GM18867 (cell line): ENCODE results near the gene HINT3.
"Not testable (repeated sequence)": the region's sequence is repeated elsewhere in the genome, so short reads cannot be mapped to it uniquely, and the experiment has no call there.

ENCODE experiments used
- ATAC-seq: cut with Tn5 transposase; IDR thresholded peaks from one replicate; pipeline ENCODE4 v1.9.1; 2021; ENCODE audit warnings: mild to moderate bottlenecking, moderate library complexity; ENCODE audit not compliant: unreplicated experiment

HINT3 gene

GRCh38 chr6:125956506-125957390 is at the start of gene HINT3:
TSS of gene HINT3 (plus strand) at chr6:125956770. CDS start at chr6:125956978, 208 bp downstream.
- peak; percentile 94 for ATAC-seq

- peak; percentile 99 for ATAC-seq
Observed at GRCh38 chr6:125910527-125910926, 46.0 kb upstream of the HINT3 start.

GRCh38 chr6:125911051-125911451 is 45.5 kb upstream of the HINT3 start:
- not testable (repeated sequence) for ATAC-seq

GRCh38 chr6:125912430-125912829 is 44.1 kb upstream of the HINT3 start:
- ATAC-seq = not testable (repeated sequence)

DNA sequence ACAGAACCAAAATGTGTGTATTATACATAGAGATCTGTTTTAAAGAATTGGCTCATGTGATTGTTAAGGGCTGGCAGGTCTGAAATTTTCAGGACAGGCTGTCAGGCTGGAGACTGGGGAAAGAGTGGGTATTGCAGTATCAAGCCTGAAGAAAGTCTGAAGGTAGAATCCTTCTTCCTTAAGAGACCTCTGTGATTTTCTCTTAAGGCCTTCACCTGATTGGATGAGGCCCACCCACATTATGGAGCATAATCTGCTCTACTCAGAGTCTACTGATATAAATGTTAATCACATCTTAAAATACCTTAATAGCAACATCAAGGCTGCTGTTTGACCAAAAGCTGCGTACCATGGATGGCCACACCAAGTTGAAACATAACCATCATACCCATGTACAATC is 43.4 kb upstream of the HINT3 start:
- ATAC-seq = no peak

DNA sequence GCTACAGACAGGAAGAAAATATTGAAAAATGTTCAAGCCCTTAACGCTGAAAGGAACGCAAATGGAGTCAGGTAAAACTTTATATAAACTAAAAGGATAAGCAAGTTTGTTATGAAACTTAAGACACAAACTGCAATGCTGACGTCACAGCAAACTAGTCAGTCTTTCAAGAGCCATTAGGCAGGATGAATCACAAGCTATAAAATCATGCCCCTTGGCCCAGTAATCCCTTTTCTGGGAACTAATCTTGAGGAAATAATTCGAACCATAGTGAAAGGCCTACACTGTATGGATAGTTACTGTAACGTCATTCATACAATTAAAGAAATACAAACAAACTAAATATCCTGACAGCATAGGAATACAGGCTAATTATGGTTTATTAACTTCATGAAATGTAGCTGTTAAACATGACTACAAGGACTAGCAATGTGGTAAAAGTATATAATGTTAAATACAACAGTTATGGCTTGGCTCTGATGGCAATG is 42.7 kb upstream of the HINT3 start:
- no peak for ATAC-seq

- no peak for ATAC-seq
Observed at GRCh38 chr6:125918230-125918629, 38.3 kb upstream of the HINT3 start.

DNA sequence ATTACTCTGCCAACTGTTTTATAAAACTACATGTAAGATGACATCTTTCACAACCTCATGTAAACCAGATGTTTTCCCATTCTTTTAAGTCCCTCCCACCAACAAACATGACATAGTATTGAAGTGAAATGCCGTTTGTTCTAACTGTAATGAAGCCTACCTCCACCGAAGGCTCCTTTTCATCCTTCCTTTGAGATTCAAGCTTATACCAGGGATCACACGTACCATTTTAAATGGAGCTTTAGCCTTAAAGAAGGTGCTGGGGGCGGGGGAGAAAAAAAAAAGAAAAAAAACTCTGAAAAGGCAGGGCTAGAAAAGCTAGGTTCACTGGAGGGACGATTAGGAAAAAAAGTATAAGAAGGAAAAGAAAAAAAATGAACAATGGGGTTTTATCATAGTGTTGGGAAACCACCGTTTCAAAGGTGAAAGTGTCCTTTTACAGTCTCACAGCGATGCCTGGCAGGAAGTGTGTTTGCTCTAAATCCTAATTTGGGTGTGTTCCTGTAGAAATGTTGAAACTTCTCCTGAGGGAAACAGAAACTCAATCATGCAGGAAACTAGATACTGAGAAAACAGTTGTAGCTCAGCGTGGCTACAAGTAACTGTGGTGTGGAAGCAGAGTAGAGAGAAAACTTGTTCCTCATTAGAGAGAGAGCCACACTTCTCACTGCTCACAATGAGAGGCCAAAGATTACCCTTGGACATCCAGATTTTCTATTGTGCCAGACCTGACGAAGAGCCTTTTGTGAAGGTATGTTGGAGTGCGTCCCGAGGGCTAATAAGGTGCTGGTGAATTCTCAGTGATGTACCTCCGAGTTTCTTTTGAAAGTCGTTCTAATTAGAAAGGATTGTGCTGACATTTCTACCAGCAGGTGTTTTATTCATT is 37.6 kb upstream of the HINT3 start:
- peak; percentile 96 for ATAC-seq

DNA sequence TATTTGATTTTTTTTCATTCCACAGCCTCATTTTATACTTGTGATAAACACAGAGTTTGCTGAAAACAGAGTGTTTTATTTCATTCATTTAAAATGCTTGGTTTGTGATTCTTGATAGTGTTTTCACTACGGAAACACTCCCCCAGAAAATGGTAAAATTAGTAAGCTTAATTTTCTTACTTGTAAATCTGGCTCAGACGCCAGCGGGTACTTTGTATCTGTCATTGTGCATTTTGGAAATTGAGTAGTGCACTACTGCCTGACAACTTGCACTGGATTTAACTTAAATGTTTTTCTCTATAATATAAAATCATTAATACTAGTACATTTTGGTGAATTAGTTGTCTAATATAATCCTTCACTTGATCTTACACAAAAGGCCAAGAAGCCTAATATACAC is 37.0 kb upstream of the HINT3 start:
- no peak for ATAC-seq

- no peak for ATAC-seq
Observed at GRCh38 chr6:125922322-125922860, 34.2 kb upstream of the HINT3 start.

GRCh38 chr6:125923366-125923877 is 33.1 kb upstream of the HINT3 start:
- no peak for ATAC-seq

DNA sequence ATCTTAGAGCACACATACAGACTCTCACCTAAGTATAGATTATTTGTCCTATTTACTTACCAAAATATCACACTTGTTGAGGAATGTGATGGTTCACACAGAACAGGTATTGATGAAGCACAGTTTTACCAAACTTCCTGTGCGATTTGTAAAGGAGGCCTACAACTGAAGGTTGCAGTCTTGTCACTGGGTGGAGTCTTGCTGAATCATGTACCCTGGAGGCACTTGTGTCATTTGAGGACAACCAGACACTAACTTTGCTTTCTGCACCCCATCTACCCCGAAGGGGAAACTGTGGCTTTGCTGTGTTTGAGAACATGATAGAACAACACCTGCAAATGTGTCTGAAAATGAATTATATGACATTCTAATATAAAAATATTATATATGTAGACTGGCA is 32.4 kb upstream of the HINT3 start:
- no peak for ATAC-seq

- ATAC-seq = no peak
Observed at GRCh38 chr6:125924697-125925358, 31.7 kb upstream of the HINT3 start.

DNA sequence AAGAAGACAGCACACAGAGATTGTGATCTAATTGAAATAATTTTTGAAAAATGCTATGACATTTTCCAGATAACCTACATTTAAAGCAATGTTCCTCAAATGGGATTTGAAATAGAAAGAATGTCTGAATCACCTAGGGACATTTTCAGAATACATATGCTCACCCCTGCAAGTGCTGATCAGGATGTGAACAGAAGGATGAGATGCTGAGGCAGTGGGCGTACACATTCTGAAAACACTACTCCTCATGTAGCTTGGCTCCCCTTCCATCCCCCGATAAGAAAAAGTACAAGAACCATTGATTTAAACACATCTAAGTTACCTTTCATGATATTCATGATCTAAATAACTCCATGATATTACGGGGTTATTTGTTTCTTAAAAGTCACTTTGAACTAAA is 29.9 kb upstream of the HINT3 start:
- no peak for ATAC-seq

DNA sequence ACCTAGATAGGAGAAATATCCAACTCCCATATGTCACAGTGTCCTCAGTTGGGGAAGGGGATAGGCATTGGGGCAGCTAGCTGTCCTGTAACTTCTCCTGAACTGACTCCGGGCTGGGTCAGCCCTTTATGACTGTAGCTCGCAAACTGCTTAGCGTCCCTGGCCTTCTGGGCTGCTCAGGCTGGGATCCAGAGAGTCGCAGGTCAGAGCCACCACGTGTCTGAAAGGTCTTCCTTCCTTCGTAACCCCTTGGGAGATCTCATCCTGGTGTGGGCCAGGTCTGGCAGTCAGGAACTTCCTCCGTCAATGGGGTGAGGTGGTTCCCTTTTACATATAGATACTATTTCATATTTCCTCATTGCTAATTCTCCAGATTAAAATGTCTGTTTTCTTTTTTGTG is 28.8 kb upstream of the HINT3 start:
- no peak for ATAC-seq

- no peak for ATAC-seq
Observed at GRCh38 chr6:125930765-125931418, 25.7 kb upstream of the HINT3 start.

DNA sequence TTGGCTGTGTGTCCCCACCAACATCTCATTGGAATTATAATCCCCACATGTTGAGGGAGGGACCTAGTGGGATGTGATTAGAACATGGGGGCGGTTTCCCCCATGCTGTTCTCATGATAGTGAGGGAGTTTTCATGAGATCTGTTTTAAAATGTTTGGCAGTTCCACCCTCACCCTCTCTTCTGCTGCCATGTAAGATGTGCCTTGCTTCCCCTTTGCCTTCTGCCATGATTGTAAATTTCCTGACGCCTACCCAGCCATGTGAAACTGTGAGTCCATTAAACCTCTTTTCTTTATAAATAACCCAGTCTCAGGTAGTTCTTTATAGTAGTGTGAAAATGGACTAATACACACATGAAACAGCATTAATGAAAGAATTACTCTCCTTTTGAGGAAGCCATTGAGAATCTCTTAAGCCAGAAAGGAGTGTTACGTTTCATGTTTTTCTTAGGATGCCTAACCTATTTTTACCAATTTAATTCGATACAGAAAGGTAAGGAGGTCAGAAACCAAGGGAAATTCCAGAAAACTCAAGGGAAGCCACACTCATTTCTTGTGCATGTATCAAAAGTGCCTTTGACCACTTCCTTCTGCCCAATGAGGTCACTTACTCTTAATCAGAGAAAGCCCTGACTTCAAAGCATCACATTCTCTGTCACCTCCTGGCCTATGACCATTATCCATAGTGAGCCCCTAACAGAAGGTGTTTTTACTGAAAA is 24.7 kb upstream of the HINT3 start:
- peak; percentile 76 for ATAC-seq

DNA sequence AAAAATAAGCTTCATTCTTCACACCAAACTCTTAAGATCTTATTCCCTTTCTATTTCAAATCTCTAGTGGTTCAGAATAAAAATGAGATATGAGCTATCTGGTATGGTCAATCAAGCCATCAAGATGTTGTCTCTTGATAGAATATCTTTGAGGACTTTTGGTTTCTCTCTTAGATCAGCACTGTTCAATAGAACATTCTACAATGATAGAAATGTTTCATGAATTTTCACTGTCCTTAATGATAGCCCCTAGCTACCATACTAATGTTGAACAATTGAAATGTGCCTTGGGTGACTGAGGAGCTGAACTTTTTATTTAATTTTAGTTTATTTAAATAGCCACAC is 24.1 kb upstream of the HINT3 start:
- peak; percentile 29 for ATAC-seq

- not testable (repeated sequence) for ATAC-seq
Observed at GRCh38 chr6:125935520-125935919, 21.1 kb upstream of the HINT3 start.
